Measurements from ENCODE around the gene CPNE9. TPM values are rescaled to one million over a fixed set of nuclear protein-coding genes. Genes with fewer than 3 reads are reported as not detected.

Gene CPNE9
- polyA plus RNA-seq, 1 of the 3 experiments (the other 2 are of a cell fraction), result 0.03 TPM

DNA sequence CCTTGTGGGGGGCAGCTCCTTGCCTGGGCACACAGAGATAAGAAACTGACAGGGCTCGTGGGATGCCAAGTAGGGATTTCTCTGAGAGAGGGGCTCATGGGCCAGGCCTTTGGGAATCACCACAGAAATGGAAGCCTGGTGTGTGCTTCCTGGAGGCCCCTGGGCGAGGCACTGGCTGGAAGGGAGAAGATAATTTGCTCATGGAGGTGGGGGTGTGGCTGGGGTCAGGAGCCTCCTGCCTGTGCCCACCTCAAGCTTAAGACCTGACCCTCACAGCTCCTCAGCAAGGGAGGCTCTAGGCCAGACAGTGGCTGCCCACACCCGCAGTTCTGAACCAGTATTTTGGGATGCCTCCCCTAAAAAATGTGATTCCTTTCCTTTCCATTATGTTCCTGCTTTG, 16.9 kb upstream of the CPNE9 start:
- Histone ChIP-seq H3K27ac (ENCODE audit: low read depth in 2 of 2, low read length in 1 of 2) (no peak overlapping the region), H3K4me3 (ENCODE audit: low read depth in 2 of 2, low read length in 1 of 2) (no peak overlapping the region), H3K36me3 (replicated peaks in 1 of 2; ENCODE audit: control insufficient read depth in 1 of 2, insufficient read depth in 2 of 2, low read length in 1 of 2) (peaks cover 8 to 92% of the 10 kb centered on the region in 2 experiments), H3K9me2 (no peaks in the 10 kb centered on the region), H3F3A (replicated peaks; ENCODE audit: insufficient read depth) (no peaks in the 10 kb centered on the region), H2AFZ (ENCODE audit: low read depth) (no peak overlapping the region), H3K4me2 (no peak overlapping the region), H3K79me2 (ENCODE audit: insufficient read depth) (no peaks in the 10 kb centered on the region), H3K9ac (no peak overlapping the region), H4K20me1 (ENCODE audit: insufficient read depth) (no peaks in the 10 kb centered on the region), H3K9me3 (no peaks in the 10 kb centered on the region), H3K27me3 (ENCODE audit: insufficient read depth) (no peaks in the 10 kb centered on the region), H3K4me1 (ENCODE audit: control insufficient read depth in 1 of 2, insufficient read depth in 2 of 2, low read depth in 1 of 2, low read length in 1 of 2) (peaks cover 0 to 17% of the 10 kb centered on the region in 2 experiments; a peak in 1 of 4 replicates)
- ChIA-PET CTCF (no interaction called here), POLR2A (no interaction called here)
- 100% methylated on average over 3 of the region's 3 CpGs for WGBS (ENCODE audit: low lambda C conversion rate)
- TF ChIP-seq CHD2 (IDR thresholded peaks at IDR 0.05; ENCODE audit: low read length, partially characterized antibody), result no peak
- no peak for TF ChIP-seq MXI1 (IDR thresholded peaks at IDR 0.05; ENCODE audit: low read depth, low read length)
- TF ChIP-seq MEF2A (IDR thresholded peaks at IDR 0.05; ENCODE audit: borderline replicate concordance, low read depth), result no peak
- TF ChIP-seq GATA2 (CRISPR knock-in tag; IDR thresholded peaks at IDR 0.05), result no peak
- no peak for DNase-seq

GRCh38 chr3:9687514-9687913, 16.1 kb upstream of the CPNE9 start:
- CTCF ChIA-PET, result no interaction called here
- TF ChIP-seq YY1 (IDR thresholded peaks at IDR 0.05; ENCODE audit: low read depth) (no peak), GABPA (IDR thresholded peaks at IDR 0.05; ENCODE audit: low read depth) (no peak), POLR2AphosphoS5 (IDR thresholded peaks at IDR 0.05; ENCODE audit: low read depth, low read length) (no peak), MXI1 (IDR thresholded peaks at IDR 0.05; ENCODE audit: low read depth, low read length) (no peak), TAF1 (IDR thresholded peaks at IDR 0.05; ENCODE audit: borderline replicate concordance, low read depth, low read length) (no peak), ZBTB33 (IDR thresholded peaks at IDR 0.05; ENCODE audit: borderline replicate concordance, low read depth) (no peak), EZH2phosphoT487 (IDR thresholded peaks at IDR 0.05; ENCODE audit: borderline replicate concordance, low read depth) (no peak), SMC3 (IDR thresholded peaks at IDR 0.05; ENCODE audit: low read depth, low read length) (no peak), NRF1 (IDR thresholded peaks at IDR 0.05; ENCODE audit: low read depth, low read length) (no peak), RXRA (IDR thresholded peaks at IDR 0.05; ENCODE audit: borderline replicate concordance, low read depth) (no peak), RCOR1 (IDR thresholded peaks at IDR 0.05; ENCODE audit: low read length) (no peak)
- TF ChIP-seq, protein P1, sequence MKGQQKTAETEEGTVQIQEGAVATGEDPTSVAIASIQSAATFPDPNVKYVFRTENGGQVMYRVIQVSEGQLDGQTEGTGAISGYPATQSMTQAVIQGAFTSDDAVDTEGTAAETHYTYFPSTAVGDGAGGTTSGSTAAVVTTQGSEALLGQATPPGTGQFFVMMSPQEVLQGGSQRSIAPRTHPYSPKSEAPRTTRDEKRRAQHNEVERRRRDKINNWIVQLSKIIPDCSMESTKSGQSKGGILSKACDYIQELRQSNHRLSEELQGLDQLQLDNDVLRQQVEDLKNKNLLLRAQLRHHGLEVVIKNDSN (IDR thresholded peaks at IDR 0.05; ENCODE audit: borderline replicate concordance, low read depth), result no peak
- H3K4me2 ChIP-seq, result no peak overlapping the region
- H3K4me3 ChIP-seq (ENCODE audit: low read depth in 2 of 2, low read length in 1 of 2), result no peak overlapping the region
- H3F3A ChIP-seq (replicated peaks; ENCODE audit: insufficient read depth), result no peaks in the 10 kb centered on the region
- 91% methylated on average over 7 of the region's 7 CpGs for WGBS (ENCODE audit: low lambda C conversion rate)
- H2AFZ ChIP-seq (ENCODE audit: low read depth), result no peak overlapping the region
- DNase-seq, result no peak
- peaks cover 8 to 92% of the 10 kb centered on the region in 2 experiments for H3K36me3 ChIP-seq (replicated peaks in 1 of 2; ENCODE audit: control insufficient read depth in 1 of 2, insufficient read depth in 2 of 2, low read length in 1 of 2)
- H3K4me1 ChIP-seq (ENCODE audit: control insufficient read depth in 1 of 2, insufficient read depth in 2 of 2, low read depth in 1 of 2, low read length in 1 of 2), result peaks cover 0 to 20% of the 10 kb centered on the region in 2 experiments; a peak in 1 of 4 replicates
- no peaks in the 10 kb centered on the region for H4K20me1 ChIP-seq (ENCODE audit: insufficient read depth)
- H3K79me2 ChIP-seq (ENCODE audit: insufficient read depth), result no peaks in the 10 kb centered on the region
- no peaks in the 10 kb centered on the region for H3K9me2 ChIP-seq
- POLR2A ChIA-PET, result no interaction called here
- H3K9ac ChIP-seq, result no peak overlapping the region
- H3K9me3 ChIP-seq, result no peaks in the 10 kb centered on the region
- H3K27ac ChIP-seq (ENCODE audit: low read depth in 2 of 2, low read length in 1 of 2), result no peak overlapping the region
- no peaks in the 10 kb centered on the region for H3K27me3 ChIP-seq (ENCODE audit: insufficient read depth)
